IPS-15b (cell line): Measurements from ENCODE around the gene POU2F1.

Experiments
- H3K27me3 ChIP-seq: one replicate; pipeline ENCODE4 v1.6.1; 2013; ENCODE audit warnings: low read length; ENCODE audit not compliant: control insufficient read depth, insufficient read depth
- H3K36me3 ChIP-seq: one replicate; pipeline ENCODE4 v1.6.1; 2013; ENCODE audit warnings: low read length; ENCODE audit not compliant: control insufficient read depth, insufficient read depth
- H3K4me1 ChIP-seq: one replicate; pipeline ENCODE4 v1.6.1; 2013; ENCODE audit warnings: mild to moderate bottlenecking, low read length; ENCODE audit not compliant: control insufficient read depth, insufficient read depth
- H3K4me3 ChIP-seq: one replicate; pipeline ENCODE4 v1.5.1; 2013; ENCODE audit warnings: low read depth, low read length
- H3K9ac ChIP-seq: one replicate; pipeline ENCODE4 v1.6.1; 2013; ENCODE audit warnings: low read depth, mild to moderate bottlenecking, low read length
- H3K9me3 ChIP-seq: one replicate; pipeline ENCODE4 v1.6.1; 2013; ENCODE audit warnings: mild to moderate bottlenecking, low read length; ENCODE audit not compliant: control insufficient read depth, insufficient read depth

POU2F1 gene

GRCh38 chr1:167431261-167431908 lies 210.7 kb downstream of the POU2F1 start:
- Histone ChIP-seq H3K4me1 (peaks cover 30% of the 10 kb centered on the region), H3K27me3 (peaks cover 2% of the 10 kb centered on the region), H3K9me3 (no peaks in the 10 kb centered on the region), H3K36me3 (peaks cover 3% of the 10 kb centered on the region), H3K9ac (no peak overlapping the region), H3K4me3 (no peak overlapping the region)

DNA sequence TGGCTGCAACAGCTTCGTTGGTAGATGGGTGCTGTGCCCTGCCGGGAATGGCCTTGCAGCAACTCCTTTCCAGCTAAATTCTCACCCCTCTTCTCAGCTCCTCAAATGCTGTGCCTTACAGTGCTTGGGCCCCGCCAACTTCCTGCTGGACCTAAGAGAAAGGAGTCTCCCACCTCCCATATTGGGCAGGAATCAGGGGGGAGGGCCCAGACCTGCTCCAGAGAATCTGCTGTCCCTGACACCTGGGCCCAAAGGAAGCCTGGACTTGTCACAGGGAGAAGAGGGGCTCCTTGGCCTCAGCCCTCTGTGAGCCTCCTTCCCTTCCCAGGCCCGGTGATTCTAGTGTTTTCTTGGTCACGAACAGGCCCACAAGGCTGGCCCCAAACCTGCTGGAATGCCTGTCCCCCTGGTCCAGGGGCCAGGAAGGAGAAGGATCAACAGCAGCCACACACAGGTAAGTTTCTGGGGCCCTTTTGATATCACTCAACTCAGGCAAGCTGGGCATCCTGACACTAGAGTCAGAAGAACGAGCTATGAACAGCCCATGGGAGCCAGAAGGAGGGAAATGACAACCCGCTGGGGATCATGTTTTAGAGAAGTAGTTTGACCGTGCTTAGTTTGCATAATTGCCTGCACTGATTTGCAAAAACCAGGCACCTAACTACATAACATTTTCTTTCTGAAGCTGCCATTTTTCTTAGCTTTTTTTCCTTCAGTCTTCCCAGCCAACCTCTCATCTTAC lies 211.4 kb downstream of the POU2F1 start:
- Histone ChIP-seq H3K9ac (peak overlapping the region; percentile 54), H3K36me3 (peaks cover 3% of the 10 kb centered on the region), H3K27me3 (peaks cover 2% of the 10 kb centered on the region), H3K4me1 (peaks cover 24% of the 10 kb centered on the region), H3K9me3 (no peaks in the 10 kb centered on the region), H3K4me3 (no peak overlapping the region)

DNA sequence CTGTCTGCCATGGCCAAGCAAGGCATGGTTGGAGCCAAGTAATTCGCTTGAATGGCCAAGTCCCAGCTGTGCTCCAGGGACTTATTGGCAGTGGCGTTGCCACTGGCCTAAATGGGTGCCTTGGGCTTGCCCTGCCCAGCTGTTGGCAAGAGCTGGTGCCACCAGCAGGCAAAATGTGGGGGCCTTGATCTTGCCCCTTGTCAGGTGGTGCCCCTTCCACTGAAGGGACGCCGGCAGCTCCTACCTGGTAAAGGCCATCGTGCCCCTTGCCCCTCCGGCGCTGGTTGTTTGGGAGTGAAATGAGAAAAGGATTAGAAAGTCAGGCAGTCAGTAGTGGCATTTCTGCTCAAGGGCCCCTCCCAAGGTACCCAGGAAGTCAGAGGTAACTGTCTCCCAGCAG lies 212.1 kb downstream of the POU2F1 start:
- peaks cover 22% of the 10 kb centered on the region for H3K4me1 ChIP-seq
- H3K9ac ChIP-seq, result no peak overlapping the region
- peaks cover 3% of the 10 kb centered on the region for H3K36me3 ChIP-seq
- H3K4me3 ChIP-seq, result no peak overlapping the region
- peaks cover 2% of the 10 kb centered on the region for H3K27me3 ChIP-seq
- H3K9me3 ChIP-seq, result no peaks in the 10 kb centered on the region

DNA sequence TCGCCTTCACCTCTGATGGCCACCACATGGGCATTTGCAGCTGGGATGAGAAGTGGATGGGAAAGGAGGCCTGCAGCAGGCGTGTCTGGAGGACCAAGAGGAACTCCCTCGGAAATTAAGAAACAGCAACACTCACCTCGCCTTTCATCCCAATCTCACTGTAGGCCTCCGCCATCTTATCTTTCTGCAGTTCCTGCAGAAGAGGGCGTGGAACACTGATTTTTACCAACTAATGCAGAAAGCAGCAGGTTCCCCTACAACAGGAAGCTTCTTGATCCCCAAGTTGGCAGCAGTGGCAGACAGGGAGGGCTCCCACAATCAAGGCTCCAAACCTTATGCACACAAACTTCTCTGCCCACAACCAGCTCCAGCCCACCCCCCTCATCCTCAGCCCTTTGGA lies 213.2 kb downstream of the POU2F1 start:
- Histone ChIP-seq H3K4me3 (no peak overlapping the region), H3K4me1 (peaks cover 22% of the 10 kb centered on the region), H3K9me3 (no peaks in the 10 kb centered on the region), H3K36me3 (peaks cover 3% of the 10 kb centered on the region), H3K27me3 (peaks cover 12% of the 10 kb centered on the region), H3K9ac (no peak overlapping the region)

GRCh38 chr1:167434306-167434705 lies 213.6 kb downstream of the POU2F1 start:
- H3K36me3 ChIP-seq, result peaks cover 3% of the 10 kb centered on the region
- H3K4me1 ChIP-seq, result peaks cover 22% of the 10 kb centered on the region
- H3K4me3 ChIP-seq, result no peak overlapping the region
- no peaks in the 10 kb centered on the region for H3K9me3 ChIP-seq
- peaks cover 16% of the 10 kb centered on the region for H3K27me3 ChIP-seq
- H3K9ac ChIP-seq, result no peak overlapping the region

GRCh38 chr1:167435484-167435883 lies 214.8 kb downstream of the POU2F1 start:
- Histone ChIP-seq H3K36me3 (peaks cover 3% of the 10 kb centered on the region), H3K9ac (no peak overlapping the region), H3K27me3 (peaks cover 27% of the 10 kb centered on the region), H3K9me3 (no peaks in the 10 kb centered on the region), H3K4me3 (no peak overlapping the region), H3K4me1 (peaks cover 12% of the 10 kb centered on the region)

DNA sequence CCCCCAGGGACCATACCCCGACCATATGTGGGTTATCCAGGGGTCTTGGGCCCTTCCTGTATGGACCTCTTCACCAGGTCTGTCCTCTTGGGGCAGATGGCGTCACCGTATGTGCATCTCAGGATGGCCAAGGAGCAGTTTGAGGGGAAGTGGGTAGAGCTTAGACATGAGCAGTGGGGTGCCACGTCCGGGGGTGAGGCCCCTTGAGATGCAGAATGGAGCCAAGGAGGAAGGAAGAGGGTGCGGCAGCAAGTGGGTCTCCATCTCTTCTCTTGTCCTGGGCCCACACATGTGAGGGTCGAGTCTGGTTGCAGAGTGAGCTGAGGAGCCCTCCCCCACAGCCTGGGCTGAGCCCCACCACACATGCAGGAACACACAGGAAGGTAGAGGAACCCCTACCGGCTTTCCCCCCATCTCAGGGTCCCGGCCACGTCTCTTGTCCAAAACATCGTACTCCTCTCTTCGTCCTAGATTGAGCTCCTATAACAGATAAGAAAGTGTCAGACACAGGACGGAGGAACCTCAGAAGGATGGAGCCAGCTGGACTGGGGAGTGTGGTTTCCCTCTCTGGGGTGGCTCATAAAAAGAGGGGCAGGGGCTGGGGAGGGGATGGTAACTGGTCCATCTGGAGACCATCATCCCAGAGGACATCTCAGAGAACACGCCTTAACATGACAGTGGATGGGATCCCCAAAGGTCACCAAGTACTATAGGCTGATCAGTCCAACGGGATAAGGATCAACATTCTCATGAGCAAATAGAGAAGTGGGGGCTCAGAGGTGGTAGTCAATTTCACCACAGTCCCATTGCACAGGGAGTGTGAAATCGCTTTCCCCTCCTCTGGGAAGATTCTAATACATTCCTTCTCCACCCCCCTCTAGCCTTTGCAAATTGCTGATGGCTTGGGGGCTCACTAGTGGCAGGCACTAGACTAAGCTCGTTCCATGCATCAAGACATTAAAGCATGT lies 217.8 kb downstream of the POU2F1 start:
- H3K9me3 ChIP-seq, result no peaks in the 10 kb centered on the region
- H3K36me3 ChIP-seq, result peaks cover 3% of the 10 kb centered on the region
- no peaks in the 10 kb centered on the region for H3K4me1 ChIP-seq
- H3K27me3 ChIP-seq, result peaks cover 37% of the 10 kb centered on the region
- no peak overlapping the region for H3K9ac ChIP-seq
- H3K4me3 ChIP-seq, result peak overlapping the region; percentile 53

- H3K36me3 ChIP-seq, result no peaks in the 10 kb centered on the region
- peaks cover 35% of the 10 kb centered on the region for H3K27me3 ChIP-seq
- no peaks in the 10 kb centered on the region for H3K9me3 ChIP-seq
- peak overlapping the region; percentile 53 for H3K4me3 ChIP-seq
- H3K4me1 ChIP-seq, result no peaks in the 10 kb centered on the region
- peak overlapping the region; percentile 37 for H3K9ac ChIP-seq
Observed at GRCh38 chr1:167439301-167439988, 218.8 kb downstream of the POU2F1 start.

GRCh38 chr1:167440345-167440744 lies 219.7 kb downstream of the POU2F1 start:
- no peaks in the 10 kb centered on the region for H3K4me1 ChIP-seq
- no peaks in the 10 kb centered on the region for H3K36me3 ChIP-seq
- no peaks in the 10 kb centered on the region for H3K9me3 ChIP-seq
- H3K4me3 ChIP-seq, result no peak overlapping the region
- peaks cover 35% of the 10 kb centered on the region for H3K27me3 ChIP-seq
- H3K9ac ChIP-seq, result no peak overlapping the region

GRCh38 chr1:167440776-167441175 lies 220.1 kb downstream of the POU2F1 start:
- Histone ChIP-seq H3K4me3 (no peak overlapping the region), H3K9ac (no peak overlapping the region), H3K27me3 (peaks cover 35% of the 10 kb centered on the region), H3K9me3 (no peaks in the 10 kb centered on the region), H3K36me3 (no peaks in the 10 kb centered on the region), H3K4me1 (no peaks in the 10 kb centered on the region)

DNA sequence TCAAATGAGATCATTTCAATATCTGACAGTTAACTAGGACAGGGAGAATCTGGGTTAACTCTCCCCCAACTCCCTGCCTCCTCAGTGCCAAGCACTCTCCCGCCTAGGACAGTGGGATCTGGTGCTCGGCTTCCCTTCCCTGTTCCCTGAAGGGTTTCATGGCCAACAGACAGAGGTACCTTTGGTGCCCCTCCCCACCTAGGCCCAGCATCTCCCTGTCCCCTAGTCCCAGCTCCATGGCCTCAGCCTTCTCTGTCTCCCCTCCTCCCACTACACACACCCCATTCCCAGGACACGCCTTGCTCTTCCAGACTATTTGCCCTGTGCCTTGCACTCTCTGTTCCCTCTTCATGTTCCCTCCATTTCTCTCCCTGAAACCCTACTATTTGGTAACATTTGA lies 220.5 kb downstream of the POU2F1 start:
- Histone ChIP-seq H3K4me3 (no peak overlapping the region), H3K9ac (no peak overlapping the region), H3K27me3 (peaks cover 35% of the 10 kb centered on the region), H3K4me1 (no peaks in the 10 kb centered on the region), H3K36me3 (no peaks in the 10 kb centered on the region), H3K9me3 (no peaks in the 10 kb centered on the region)
